ENCODE data around the gene RCCD1.

GRCh38 chr15:90911906-90912769, 42.5 kb upstream of the RCCD1 start:
- no peak for TF ChIP-seq CTCF (IDR thresholded peaks at IDR 0.05)
- no peak for TF ChIP-seq POLR2A (IDR thresholded peaks at IDR 0.05)
- TF ChIP-seq POLR2AphosphoS5 (IDR thresholded peaks at IDR 0.05) = no peak

Data from breast epithelium (tissue), 3 donors.